K562 (cell line): ENCODE measurements around the gene C1QTNF5. TPM values are rescaled to one million over a fixed set of nuclear protein-coding genes. Genes with fewer than 3 reads are reported as not detected.

ENCODE experiments used
- COPS2 ChIP-seq: fragments of 450-650 bp; conservative IDR thresholded peaks from 2 replicates; pipeline ENCODE4 v1.6.1; 2016; ENCODE audit warnings: mild to moderate bottlenecking, moderate library complexity
- CREBBP ChIP-seq: IDR thresholded peaks from one replicate; pipeline ENCODE4 v1.6.1; 2012; ENCODE audit warnings: low read depth, mild to moderate bottlenecking, control low read depth, inconsistent platforms, low read length
- ETV1 ChIP-seq: fragments of 450-650 bp; conservative IDR thresholded peaks from 2 replicates; pipeline ENCODE4 v1.6.1; 2016; ENCODE audit warnings: missing genetic modification characterization, control low read depth, low read depth, missing compliant biosample characterization
- NFXL1 ChIP-seq: fragments of 450-650 bp; formaldehyde crosslinking; IDR thresholded peaks from 2 replicates; pipeline ENCODE4 v1.4.0; 2021; ENCODE audit warnings: mild to moderate bottlenecking
- RFX1 ChIP-seq: fragments of 450-650 bp; IDR thresholded peaks from 2 replicates; pipeline ENCODE4 v1.6.1; 2016; ENCODE audit warnings: mild to moderate bottlenecking, moderate library complexity
- RFX5 ChIP-seq: IDR thresholded peaks from 2 replicates; pipeline ENCODE4 v1.6.1; 2011; ENCODE audit warnings: low read depth, mild to moderate bottlenecking, improper control_type of control experiment, low read length
- SMAD1 ChIP-seq: fragments of 150-350 bp; IDR thresholded peaks from 2 replicates; pipeline ENCODE4 v1.6.1; 2014; ENCODE audit warnings: low read length, low read depth; ENCODE audit not compliant: partially characterized antibody
- SMARCB1 ChIP-seq: IDR thresholded peaks from 2 replicates; pipeline ENCODE4 v1.6.1; 2011; ENCODE audit warnings: improper control_type of control experiment, low read depth; ENCODE audit not compliant: insufficient read length
- ZKSCAN1 ChIP-seq: fragments of 150-350 bp; IDR thresholded peaks from 2 replicates; pipeline ENCODE4 v1.6.1; 2016; ENCODE audit warnings: low read depth, low read length
- ZNF436 ChIP-seq: fragments of 250-450, 450-650 bp; sonication (Bioruptor Pico); formaldehyde crosslinking; IDR thresholded peaks from 2 replicates; pipeline ENCODE4 v1.7.0; 2020; ENCODE audit warnings: mild to moderate bottlenecking
- ZNF444 ChIP-seq: fragments of 250-450 bp; sonication (Bioruptor Pico); IDR thresholded peaks from 2 replicates; pipeline ENCODE4 v1.4.0; 2020; ENCODE audit warnings: mild to moderate bottlenecking, moderate library complexity
- polyA plus RNA-seq, 8 experiments: library from polyadenylated mRNA; depleted of rRNA in 4 of 8; stranded (reverse) in 5 of 8; unstranded in 3 of 8; fragments of >200 nt; fragmentation: Nextera tagmentation in 2 of 8; fragmentation: Illumina TruSeq in 1 of 8; extraction: Ambion mirVana in 2 of 8; extraction: Trizol in 1 of 8; gene quantifications; 2 replicates each; pipeline versions ENCODE4 v1.2.1 to v1.2.3, GENCODE V29; 2011 to 2014; ENCODE audit warnings: inconsistent platforms in 1 of 8, missing spikeins in 1 of 8
- total RNA-seq, 7 experiments: library from RNA; depleted of rRNA in 6 of 7; stranded (reverse); fragments of >200 nt in 6 of 7; fragmentation: Illumina TruSeq in 2 of 7; extraction: Trizol in 2 of 7; gene quantifications; 2 replicates each; pipeline versions ENCODE4 v1.2.1 to v1.2.3, GENCODE V29; 2011 to 2021; ENCODE audit warnings: low replicate concordance in 1 of 7
- TF ChIP-seq, protein P1 (sequence below): sonication (generic); formaldehyde crosslinking; IDR thresholded peaks from 2 replicates; pipeline ENCODE4 v1.5.0; 2020; ENCODE audit warnings: missing genetic modification reagents
- TF ChIP-seq, protein P2 (sequence below): fragments of 450-650 bp; IDR thresholded peaks from one replicate; pipeline ENCODE4 v1.6.1; 2018; ENCODE audit warnings: mild to moderate bottlenecking, moderate library complexity; ENCODE audit not compliant: partially characterized antibody
- TF ChIP-seq, protein P3 (sequence below), 2 experiments: fragments of 450-650 bp; IDR thresholded peaks; 2 replicates each; pipeline ENCODE4 v1.6.1; 2016; ENCODE audit warnings: mild to moderate bottlenecking in 2 of 2, borderline replicate concordance in 1 of 2, low read depth in 1 of 2, moderate library complexity in 1 of 2

The C1QTNF5 gene
- total and polyA plus RNA-seq, 9 of the 15 experiments (the other 6 are each of a cell fraction or from before 2014, with no cell fraction given): 0.07 to 0.76 (median 0.24) TPM; not detected in 1

DNA sequence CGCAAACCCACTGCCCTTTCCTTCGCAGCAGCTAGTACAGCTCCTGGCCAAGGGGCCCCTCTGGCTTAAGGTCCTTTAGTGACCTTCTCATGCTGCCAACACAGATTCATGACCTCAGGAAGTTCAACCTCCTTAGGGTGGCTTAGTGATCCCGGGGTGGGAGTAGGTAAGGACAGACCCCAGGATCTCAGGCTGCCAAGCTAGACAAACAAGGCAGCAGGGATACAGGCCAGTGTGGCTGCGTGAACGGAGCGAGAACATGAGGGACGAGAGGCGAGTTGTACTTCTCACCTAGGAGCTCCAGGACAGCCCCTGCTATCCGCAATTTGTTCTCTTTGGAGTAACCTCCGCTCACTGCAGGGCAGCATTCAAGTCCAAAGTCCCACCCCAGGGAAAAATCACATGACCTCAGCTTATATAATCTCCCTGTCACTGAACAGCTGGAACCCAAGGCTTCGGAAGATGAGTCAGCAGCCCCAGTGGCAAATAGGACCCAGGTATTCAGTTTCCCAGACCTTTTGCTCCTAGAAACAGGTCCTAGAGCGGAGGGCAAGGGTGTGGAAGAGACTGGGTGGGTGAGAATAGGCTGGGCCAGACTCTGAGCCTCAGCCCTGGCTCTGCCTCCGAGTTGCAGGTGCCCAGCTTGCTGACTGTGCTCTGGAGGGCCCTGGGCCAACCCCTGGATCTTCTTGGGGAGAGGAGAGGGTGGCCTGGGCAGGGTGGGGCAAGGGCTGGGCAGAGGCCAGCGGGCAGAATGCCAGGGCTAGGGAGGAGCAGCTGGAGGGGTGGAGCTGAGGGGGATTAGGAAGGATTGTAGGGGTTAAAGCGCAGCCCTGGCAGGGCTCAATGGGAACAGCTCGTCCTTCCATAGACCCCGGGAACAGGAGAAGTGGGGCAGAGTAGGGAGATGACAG is 27.7 kb upstream of the C1QTNF5 start (continued):
- TF ChIP-seq COPS2: no peak
- no peak for TF ChIP-seq ETV1 (tag)
- TF ChIP-seq, protein P1, sequence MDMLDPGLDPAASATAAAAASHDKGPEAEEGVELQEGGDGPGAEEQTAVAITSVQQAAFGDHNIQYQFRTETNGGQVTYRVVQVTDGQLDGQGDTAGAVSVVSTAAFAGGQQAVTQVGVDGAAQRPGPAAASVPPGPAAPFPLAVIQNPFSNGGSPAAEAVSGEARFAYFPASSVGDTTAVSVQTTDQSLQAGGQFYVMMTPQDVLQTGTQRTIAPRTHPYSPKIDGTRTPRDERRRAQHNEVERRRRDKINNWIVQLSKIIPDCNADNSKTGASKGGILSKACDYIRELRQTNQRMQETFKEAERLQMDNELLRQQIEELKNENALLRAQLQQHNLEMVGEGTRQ (CRISPR knock-in tag): peak; percentile 67
- no peak for TF ChIP-seq NFXL1 (CRISPR knock-in tag)
- no peak for TF ChIP-seq ZKSCAN1
- TF ChIP-seq, protein P2, sequence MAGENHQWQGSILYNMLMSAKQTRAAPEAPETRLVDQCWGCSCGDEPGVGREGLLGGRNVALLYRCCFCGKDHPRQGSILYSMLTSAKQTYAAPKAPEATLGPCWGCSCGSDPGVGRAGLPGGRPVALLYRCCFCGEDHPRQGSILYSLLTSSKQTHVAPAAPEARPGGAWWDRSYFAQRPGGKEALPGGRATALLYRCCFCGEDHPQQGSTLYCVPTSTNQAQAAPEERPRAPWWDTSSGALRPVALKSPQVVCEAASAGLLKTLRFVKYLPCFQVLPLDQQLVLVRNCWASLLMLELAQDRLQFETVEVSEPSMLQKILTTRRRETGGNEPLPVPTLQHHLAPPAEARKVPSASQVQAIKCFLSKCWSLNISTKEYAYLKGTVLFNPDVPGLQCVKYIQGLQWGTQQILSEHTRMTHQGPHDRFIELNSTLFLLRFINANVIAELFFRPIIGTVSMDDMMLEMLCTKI: no peak
- TF ChIP-seq RFX5: peak; percentile 42; the same call in 1 of the 2 replicates
- TF ChIP-seq ZNF436 (CRISPR knock-in tag): no peak
- no peak for TF ChIP-seq ZNF444
- TF ChIP-seq CREBBP: no peak
- TF ChIP-seq SMARCB1: no peak
- no peak for TF ChIP-seq RFX1
- TF ChIP-seq, protein P3, sequence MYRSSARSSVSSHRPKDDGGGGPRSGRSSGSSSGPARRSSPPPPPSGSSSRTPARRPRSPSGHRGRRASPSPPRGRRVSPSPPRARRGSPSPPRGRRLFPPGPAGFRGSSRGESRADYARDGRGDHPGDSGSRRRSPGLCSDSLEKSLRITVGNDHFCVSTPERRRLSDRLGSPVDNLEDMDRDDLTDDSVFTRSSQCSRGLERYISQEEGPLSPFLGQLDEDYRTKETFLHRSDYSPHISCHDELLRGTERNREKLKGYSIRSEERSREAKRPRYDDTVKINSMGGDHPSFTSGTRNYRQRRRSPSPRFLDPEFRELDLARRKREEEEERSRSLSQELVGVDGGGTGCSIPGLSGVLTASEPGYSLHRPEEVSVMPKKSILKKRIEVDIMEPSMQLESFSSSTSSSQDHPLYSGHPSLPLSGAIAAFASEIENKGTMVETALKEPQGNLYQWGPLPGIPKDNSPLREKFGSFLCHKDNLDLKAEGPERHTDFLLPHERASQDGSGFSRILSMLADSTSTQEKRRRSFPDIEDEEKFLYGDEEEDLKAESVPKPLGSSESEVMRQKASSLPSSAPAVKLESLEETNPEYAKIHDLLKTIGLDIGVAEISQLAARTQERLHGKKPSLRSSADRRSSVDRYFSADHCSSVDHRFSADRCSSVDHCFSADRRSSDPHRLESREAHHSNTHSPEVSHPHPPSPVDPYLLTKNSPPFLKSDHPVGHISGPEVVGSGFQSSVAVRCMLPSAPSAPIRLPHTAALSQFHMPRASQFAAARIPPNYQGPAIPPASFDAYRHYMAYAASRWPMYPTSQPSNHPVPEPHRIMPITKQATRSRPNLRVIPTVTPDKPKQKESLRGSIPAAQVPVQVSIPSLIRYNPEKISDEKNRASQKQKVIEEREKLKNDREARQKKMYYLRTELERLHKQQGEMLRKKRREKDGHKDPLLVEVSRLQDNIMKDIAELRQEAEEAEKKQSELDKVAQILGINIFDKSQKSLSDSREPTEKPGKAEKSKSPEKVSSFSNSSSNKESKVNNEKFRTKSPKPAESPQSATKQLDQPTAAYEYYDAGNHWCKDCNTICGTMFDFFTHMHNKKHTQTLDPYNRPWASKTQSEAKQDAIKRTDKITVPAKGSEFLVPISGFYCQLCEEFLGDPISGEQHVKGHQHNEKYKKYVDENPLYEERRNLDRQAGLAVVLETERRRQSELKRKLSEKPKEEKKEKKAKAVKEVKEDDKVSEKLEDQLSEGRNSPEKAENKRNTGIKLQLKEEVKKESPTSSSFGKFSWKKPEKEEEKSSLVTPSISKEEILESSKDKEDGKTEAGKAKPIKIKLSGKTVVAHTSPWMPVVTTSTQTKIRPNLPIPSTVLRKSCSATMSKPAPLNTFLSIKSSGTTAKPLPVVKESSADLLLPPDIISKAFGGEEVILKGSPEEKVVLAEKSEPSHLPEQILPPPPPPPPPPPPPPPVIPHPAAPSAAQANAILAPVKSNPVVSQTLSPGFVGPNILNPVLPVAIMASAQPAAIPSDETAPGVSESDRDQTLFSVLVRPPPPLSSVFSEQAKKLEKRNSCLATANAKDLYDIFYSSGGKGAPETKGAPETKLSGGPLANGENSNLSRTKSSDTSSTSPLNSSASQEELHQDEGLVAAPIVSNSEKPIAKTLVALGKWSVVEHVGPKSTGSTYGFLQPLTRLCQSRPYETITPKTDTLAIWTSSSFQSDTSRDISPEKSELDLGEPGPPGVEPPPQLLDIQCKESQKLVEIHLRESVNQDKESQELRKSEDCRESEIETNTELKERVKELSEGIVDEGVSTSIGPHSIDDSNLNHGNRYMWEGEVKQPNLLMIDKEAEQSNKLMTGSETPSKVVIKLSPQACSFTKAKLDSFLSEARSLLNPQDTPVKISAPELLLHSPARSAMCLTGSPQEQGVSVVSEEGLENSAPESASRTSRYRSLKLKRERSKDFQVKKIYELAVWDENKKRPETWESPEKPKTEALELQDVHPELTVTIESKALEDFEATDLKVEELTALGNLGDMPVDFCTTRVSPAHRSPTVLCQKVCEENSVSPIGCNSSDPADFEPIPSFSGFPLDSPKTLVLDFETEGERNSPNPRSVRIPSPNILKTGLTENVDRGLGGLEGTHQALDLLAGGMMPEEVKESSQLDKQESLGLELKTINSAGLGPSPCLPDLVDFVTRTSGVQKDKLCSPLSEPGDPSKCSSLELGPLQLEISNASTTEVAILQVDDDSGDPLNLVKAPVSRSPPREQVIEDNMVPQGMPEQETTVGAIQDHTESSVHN (IDR thresholded peaks at IDR 0.05; ENCODE audit: borderline replicate concordance in 1 of 2, low read depth in 1 of 2): peak in 1 of 2 experiments; percentile 89; a peak in 2 of 4 replicates
- TF ChIP-seq SMAD1: peak; percentile 54
